H1 (cell line): ENCODE results near the gene FBXW5.

Experiments used
- CTCF ChIP-seq, 3 experiments: IDR thresholded peaks; 1 replicate in 2 of 3; 2 replicates in 1 of 3; pipeline versions ENCODE4 v1.5.1 to v1.6.1; 2011; ENCODE audit warnings: low read length in 3 of 3, mild to moderate bottlenecking in 3 of 3, inconsistent platforms in 2 of 3, low read depth in 1 of 3, moderate library complexity in 1 of 3; ENCODE audit not compliant: insufficient read depth in 1 of 3; ENCODE audit errors: control extremely low read depth in 1 of 3
- EP300 ChIP-seq, 2 experiments: IDR thresholded peaks; 1 replicate in 1 of 2; 2 replicates in 1 of 2; pipeline ENCODE4 v1.6.1; 2011 to 2012; ENCODE audit warnings: low read depth in 2 of 2, low read length in 2 of 2, mild to moderate bottlenecking in 2 of 2, borderline replicate concordance in 1 of 2, inconsistent platforms in 1 of 2, moderate library complexity in 1 of 2
- FOSL1 ChIP-seq: IDR thresholded peaks from 2 replicates; pipeline ENCODE4 v1.6.1; 2011; ENCODE audit warnings: mild to moderate bottlenecking, low read depth, low read length, moderate library complexity; ENCODE audit not compliant: insufficient read depth
- POLR2A ChIP-seq, 2 experiments: IDR thresholded peaks; 1 replicate in 1 of 2; 2 replicates in 1 of 2; pipeline ENCODE4 v1.6.1; 2011; ENCODE audit warnings: low read depth in 2 of 2, low read length in 2 of 2, mild to moderate bottlenecking in 2 of 2; ENCODE audit errors: control extremely low read depth in 1 of 2
- POLR2AphosphoS5 ChIP-seq: IDR thresholded peaks from 2 replicates; pipeline ENCODE4 v1.6.1; 2011; ENCODE audit warnings: low read depth, low read length
- SIN3A ChIP-seq, 2 experiments: IDR thresholded peaks in 1 of 2; conservative IDR thresholded peaks in 1 of 2; 2 replicates each; pipeline ENCODE4 v1.6.1; 2011 to 2012; ENCODE audit warnings: low read length in 2 of 2, improper control_type of control experiment in 1 of 2, low read depth in 1 of 2, mild to moderate bottlenecking in 1 of 2

GRCh38 chr9:136913701-136914438 is 30.7 kb downstream of the FBXW5 start:
- no peak for TF ChIP-seq POLR2A (IDR thresholded peaks at IDR 0.05; ENCODE audit: control extremely low read depth in 1 of 2, low read depth in 2 of 2, low read length in 2 of 2)
- no peak for TF ChIP-seq EP300 (IDR thresholded peaks at IDR 0.05; ENCODE audit: borderline replicate concordance in 1 of 2, low read depth in 2 of 2, low read length in 2 of 2)
- TF ChIP-seq CTCF (IDR thresholded peaks at IDR 0.05; ENCODE audit: control extremely low read depth in 1 of 3, insufficient read depth in 1 of 3, low read depth in 1 of 3, low read length in 3 of 3) = no peak
- TF ChIP-seq SIN3A (conservative IDR thresholded peaks at IDR 0.05 in 1 of 2, IDR thresholded peaks at IDR 0.05 in 1 of 2; ENCODE audit: low read depth in 1 of 2, low read length in 2 of 2) = no peak
- no peak for TF ChIP-seq POLR2AphosphoS5
- no peak for TF ChIP-seq FOSL1
